HG03108 (cell line): ENCODE data around the gene OOEP.
A peak's percentile ranks its signal among the peaks of the same experiment; 100 is the strongest.
"Not testable (repeated sequence)": the region's sequence is repeated elsewhere in the genome, so short reads cannot be mapped to it uniquely, and the experiment has no call there.

Experiments
- ATAC-seq: cut with Tn5 transposase; IDR thresholded peaks from one replicate; pipeline ENCODE4 v1.9.1; 2021; ENCODE audit warnings: moderate library complexity; ENCODE audit not compliant: unreplicated experiment

OOEP gene

DNA sequence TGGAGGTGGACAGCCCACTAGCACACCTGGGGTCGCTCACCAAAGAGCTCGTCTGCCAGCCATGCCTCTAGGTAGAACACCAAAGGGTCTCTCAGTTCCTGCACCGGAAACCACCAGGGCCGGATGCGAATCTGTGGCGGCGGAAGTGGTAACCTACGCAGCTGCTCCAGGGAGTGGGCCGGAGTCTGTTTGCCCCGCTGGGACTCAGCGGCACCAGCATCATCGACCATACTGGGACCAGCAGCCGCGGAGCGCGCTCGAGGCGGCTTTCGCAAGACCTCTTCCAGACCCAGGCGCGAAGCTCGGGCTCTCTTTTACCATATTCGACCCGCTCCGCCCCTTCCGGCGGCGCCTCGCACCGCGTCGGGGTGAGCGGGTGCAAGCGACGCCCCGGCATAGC lies at the start of gene OOEP:
Gene OOEP (minus strand): TSS at position 335 of the 400 bp plus-strand sequence. CDS start 105 bp downstream, at position 230.
- no peak for ATAC-seq

DNA sequence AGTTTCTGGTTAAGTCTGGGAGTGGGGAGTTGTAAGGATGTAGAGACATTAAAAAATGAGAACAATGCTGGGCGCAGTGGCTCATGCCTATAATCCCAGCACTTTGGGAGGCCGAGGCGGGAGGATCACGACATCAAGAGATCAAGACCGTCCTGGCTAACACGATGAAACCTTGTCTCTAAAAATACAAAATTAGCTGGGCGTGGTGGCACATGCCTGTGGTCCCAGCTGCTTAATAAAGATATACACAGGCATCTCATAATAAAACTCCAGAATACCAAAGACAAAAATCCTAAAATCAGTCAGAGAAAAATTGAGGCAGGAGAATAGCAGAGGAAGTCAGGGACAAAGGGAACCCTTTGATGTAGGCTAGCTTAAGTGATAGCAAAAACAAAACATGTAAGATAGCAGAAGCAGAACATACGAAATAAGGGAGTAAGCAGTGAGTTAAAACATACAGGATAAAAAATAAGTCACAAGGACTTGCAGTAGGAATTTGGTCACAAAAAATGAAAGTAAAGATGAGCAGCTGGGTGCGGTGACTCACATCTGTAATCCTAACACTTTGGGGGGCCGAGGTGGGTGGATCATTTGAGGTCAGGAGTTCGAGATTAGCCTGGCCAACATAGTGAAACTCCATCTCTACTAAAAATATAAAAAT lies 48.5 kb upstream of the OOEP start:
- ATAC-seq: no peak

- ATAC-seq: no peak
These were observed 43.4 kb upstream of the OOEP start for GRCh38 chr6:73413102-73413501.

GRCh38 chr6:73409395-73409794 lies 39.7 kb upstream of the OOEP start:
- ATAC-seq: no peak

- no peak for ATAC-seq
These were observed 31.0 kb upstream of the OOEP start for GRCh38 chr6:73400656-73401055.

- no peak for ATAC-seq
These were observed 26.2 kb upstream of the OOEP start for GRCh38 chr6:73395875-73396274.

DNA sequence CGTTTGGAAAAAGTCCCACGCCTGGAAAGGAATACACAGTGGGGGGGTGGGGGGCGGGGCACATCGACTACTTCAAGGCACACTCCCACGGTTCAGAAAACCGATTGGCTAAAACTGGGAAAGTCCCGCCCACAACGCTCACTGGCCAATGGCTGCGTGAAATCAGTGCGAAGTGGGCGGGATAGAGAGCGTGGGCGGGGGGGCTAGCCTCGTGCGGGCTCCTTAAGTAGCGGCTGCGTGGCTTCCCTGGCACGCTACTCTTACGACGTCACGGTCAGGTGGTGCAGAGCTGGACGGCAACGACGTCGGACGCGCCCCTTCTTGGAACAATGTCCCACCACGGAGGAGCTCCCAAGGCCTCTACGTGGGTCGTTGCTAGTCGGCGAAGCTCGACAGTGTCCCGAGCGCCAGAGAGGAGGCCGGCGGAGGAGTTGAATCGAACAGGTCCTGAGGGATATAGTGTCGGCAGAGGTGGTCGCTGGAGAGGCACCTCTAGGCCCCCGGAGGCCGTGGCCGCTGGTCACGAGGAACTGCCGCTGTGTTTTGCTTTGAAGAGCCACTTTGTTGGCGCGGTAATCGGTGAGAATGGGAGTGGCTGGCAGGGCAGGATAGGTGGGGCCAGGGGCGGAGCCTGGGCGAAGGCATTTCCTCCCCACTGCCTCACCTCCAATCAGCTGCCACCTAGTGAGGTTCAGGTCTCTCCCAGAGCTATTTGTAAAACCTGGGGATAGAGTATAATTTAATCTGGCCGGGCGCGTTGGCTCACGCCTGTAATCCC lies 25.1 kb upstream of the OOEP start, which contains the start of gene DDX43:
Gene DDX43 (plus strand): TSS at position 252 of the 778 bp plus-strand sequence. CDS start 78 bp downstream, at position 330.
- no peak for ATAC-seq

- no peak for ATAC-seq
These were observed 23.6 kb upstream of the OOEP start for GRCh38 chr6:73393278-73393677.

DNA sequence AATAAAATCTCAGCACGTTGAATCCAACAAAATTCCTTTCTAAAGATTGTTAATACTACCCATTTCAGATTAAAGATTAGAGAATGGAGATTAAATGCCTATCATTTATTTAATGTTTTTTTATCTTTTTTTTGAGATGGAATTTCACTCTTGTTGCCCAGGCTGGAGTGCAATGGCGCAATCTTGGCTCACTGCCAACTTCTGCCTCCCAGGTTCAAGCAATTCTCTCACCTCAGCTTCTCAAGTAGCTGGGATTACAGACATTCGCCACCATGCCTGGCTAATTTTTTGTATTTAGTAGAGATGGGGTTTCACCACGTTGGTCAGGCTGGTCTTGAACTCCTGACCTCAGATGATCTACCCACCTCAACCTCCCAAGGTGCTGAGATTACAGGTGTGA lies 22.5 kb upstream of the OOEP start:
- ATAC-seq: not testable (repeated sequence)

DNA sequence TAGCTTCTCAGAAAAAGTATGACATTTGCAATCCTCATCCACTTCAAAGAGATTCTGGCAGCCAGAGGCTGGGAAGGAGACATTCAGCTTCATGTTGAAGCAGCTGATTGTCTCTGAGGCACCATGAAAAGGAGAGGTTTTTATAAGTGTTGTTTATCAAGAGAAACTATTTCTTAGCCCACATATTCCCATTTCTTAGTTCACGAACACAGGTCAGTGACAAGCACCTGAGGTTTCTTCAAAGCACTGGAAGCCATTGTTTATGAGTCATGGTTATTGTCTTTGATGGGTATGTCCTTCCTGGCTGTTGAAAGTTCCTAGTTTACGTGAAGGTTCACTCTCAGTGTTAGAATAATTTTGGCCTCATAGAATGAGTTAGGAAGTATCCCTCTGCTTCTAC lies 22.0 kb upstream of the OOEP start:
- no peak for ATAC-seq

GRCh38 chr6:73389854-73390253 lies 20.2 kb upstream of the OOEP start:
- no peak for ATAC-seq

DNA sequence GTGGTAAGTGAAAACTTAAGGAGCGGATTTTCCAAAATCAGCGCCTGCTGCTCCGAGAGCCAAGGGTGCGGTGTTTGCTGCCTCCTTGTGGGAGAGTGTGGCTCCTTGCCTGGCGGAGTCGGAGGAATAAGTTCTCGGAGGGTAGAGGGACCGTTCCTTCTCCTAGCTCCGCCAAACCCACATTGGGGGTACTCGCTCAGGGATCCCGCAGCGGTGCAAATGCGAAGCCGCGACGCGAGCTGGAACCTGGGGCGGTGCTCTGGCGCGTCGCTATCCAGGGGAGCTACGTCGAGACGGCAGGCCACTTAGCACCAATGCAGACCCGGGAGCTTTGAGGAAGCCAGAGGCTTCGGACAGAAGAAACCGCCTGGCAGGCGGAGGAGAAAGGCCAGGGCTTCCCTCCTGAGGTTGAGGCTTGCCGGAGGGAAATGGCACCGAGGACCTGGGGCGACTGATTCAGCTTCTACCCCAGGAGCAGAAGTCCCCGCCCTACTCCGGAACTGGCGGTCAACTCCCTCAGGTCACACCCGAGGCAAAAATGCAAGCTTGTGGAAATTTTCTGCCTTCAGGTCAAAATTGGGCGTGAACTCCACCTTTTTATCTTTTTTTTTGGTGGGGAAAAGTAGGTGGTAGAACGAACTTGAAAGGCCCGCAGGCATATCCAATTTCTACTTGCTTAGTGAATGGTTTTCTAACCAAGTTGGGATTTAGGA lies 19.3 kb upstream of the OOEP start:
- ATAC-seq: peak; percentile 66

DNA sequence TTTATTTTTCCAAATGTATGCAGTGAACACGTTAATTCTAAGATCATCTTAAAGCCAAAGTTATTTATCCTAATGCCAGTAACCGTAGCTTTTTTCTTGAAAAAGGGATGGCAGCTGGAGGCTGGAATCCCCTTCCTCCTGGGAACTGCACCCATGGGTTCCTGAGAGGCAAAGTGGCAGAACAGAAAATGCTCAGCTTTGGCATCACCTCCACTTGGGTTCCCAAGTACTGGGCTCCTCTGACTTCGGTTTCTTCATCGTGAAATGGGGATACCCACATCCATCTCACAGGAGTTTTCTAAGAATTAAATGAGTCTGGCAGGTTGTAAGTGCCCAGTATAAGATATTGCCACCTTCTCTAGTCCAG lies 18.7 kb upstream of the OOEP start:
- ATAC-seq: peak; percentile 19

GRCh38 chr6:73382462-73383113 lies 12.9 kb upstream of the OOEP start:
- no peak for ATAC-seq

DNA sequence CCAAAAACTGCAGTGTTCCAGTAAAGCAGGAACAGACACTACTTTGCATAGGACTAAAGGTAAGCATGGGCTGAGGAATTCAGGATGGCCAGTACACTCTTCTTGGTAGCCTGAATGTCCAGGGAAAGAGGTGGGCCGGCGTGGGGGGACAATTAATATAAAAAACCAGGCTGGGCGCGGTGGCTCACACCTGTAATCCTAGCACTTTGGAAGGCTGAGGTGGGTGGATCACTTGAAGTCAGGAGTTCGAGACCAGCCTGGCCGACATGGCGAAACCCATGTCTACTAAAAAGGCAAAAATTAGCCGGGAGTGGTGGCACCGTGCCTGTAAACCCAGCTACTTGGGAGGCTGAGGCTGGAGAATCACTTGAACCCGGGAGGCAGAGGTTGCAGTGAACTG lies 11.8 kb upstream of the OOEP start:
- ATAC-seq: not testable (repeated sequence)

DNA sequence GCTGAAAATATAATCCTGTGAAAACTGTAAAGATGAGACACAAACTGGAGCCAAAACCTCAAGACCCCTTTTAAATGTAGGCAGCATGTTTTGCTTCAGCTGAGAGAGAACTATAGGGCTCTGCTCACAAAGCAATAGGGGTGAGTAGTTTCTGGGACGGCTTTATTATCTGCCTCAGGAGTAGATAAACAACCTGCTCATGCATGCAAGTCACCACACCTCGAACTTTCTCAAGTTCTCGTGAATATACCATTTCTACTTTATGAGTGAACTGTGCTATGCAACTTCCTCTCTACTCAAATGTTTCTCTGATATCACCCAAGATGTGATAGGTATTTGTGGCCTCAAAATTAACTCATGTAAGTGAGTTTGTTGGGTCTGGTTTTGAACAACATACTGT lies 7.5 kb upstream of the OOEP start:
- no peak for ATAC-seq

DNA sequence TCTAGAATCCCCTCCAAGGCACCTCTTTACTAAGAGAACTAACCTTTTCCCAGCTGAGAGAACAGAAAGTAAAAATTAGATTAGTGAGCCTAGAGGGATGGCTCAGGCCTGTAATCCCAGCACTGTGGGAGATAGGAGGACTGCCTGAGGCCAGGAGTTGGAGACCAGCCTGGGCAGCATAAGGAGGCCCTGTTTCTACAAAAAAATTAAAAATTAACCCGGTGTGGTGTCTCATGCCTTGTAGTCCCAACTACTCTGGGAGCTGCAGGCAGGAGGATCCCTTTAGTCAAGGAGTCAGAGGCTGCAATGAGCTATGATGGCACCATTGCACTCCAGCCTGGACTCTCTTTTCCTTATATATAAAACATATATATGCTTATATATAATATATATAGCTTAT lies 5.5 kb upstream of the OOEP start:
- no peak for ATAC-seq

- no peak for ATAC-seq
These were observed 2.8 kb upstream of the OOEP start for GRCh38 chr6:73372516-73372915.

- no peak for ATAC-seq
These were observed 2.3 kb upstream of the OOEP start for GRCh38 chr6:73371984-73372383.

- no peak for ATAC-seq
These were observed 540 bp downstream of the OOEP start for GRCh38 chr6:73369157-73369556.

DNA sequence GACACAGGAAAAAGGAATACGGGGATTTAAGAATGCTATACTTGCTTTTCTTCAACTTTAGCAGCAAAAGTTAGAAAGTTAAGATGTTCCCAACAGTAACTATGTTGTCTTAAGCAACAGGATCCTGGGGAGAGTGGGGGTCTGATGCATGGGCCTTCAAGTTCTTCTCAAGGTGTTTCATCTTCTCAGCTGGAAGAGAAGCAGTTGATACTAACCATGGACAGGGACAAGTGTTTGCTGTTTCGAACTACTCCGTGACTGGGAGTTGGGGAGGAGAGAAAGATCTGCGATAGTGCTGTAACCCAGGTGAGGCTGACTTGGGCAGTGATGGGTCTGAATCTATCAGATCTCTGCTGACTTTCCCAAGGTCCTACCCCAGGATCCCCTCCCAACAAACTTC lies 1.0 kb downstream of the OOEP start:
- ATAC-seq: no peak
